Measurements from ENCODE around the gene PLCL2. TPM values are rescaled to one million over a fixed set of nuclear protein-coding genes. Genes with fewer than 3 reads are reported as not detected.

PLCL2 gene
- total and polyA plus RNA-seq, 2 donors (not counting 1 experiment from before 2014, with no cell fraction given): 21.7 to 55.2 TPM

DNA sequence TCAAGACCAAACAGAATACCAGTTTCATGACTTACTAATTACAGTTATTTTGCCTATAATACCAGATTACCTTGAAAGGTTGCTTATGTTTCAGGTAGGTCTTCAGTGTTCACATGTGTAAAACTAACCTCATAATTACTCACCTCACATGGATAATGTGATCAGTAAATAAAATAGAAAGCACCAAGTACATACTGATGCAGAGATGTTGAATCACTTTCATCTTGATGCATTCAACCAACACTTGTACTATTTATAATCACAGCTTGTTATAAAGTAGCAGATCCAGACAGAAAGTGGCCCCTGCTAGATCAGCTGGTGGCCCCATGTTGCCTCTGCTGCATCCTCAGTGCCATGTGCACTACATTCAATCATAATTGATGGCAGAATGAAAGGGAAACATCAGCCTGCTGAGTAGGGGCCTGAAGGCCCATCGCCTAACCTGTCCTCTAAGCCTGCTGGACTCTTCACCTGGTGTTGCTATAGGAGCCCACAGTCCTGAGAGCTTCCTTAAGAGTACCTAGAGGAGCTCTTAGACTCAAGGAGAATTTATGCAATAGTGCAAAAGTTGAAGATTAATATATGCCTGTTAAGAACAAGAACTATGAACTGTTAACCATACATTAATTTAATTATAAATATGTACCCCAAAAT is 154.3 kb downstream of the PLCL2 start:
- H3K4me1 Mint-ChIP-seq: peaks cover 22% of the 10 kb centered on the region
- TF ChIP-seq, protein P1, sequence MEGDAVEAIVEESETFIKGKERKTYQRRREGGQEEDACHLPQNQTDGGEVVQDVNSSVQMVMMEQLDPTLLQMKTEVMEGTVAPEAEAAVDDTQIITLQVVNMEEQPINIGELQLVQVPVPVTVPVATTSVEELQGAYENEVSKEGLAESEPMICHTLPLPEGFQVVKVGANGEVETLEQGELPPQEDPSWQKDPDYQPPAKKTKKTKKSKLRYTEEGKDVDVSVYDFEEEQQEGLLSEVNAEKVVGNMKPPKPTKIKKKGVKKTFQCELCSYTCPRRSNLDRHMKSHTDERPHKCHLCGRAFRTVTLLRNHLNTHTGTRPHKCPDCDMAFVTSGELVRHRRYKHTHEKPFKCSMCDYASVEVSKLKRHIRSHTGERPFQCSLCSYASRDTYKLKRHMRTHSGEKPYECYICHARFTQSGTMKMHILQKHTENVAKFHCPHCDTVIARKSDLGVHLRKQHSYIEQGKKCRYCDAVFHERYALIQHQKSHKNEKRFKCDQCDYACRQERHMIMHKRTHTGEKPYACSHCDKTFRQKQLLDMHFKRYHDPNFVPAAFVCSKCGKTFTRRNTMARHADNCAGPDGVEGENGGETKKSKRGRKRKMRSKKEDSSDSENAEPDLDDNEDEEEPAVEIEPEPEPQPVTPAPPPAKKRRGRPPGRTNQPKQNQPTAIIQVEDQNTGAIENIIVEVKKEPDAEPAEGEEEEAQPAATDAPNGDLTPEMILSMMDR (IDR thresholded peaks at IDR 0.05): no peak
- TF ChIP-seq EZH2 (IDR thresholded peaks at IDR 0.05; ENCODE audit: borderline replicate concordance, insufficient read depth, low read depth, low read length, poor library complexity, severe bottlenecking): no peak
- H3K4me1 ChIP-seq (ENCODE audit: control insufficient read depth in 2 of 2, insufficient read depth in 2 of 2, low read length in 2 of 2): peaks cover 5 to 7% of the 10 kb centered on the region in 2 donors
- H3K79me2 ChIP-seq (ENCODE audit: control insufficient read depth, insufficient read depth, low read length): peaks cover 26% of the 10 kb centered on the region
- H3K27me3 ChIP-seq (replicated peaks in 1 of 4; ENCODE audit: control extremely low read depth in 1 of 4, control insufficient read depth in 3 of 4, insufficient read depth in 4 of 4, low read length in 3 of 4): no peaks in the 10 kb centered on the region
- no peak overlapping the region for H2AFZ ChIP-seq (ENCODE audit: insufficient read depth, low read depth, low read length, poor library complexity, severe bottlenecking)
- H3K9me3 Mint-ChIP-seq (ENCODE audit: insufficient read depth): no peaks in the 10 kb centered on the region
- ChIA-PET CTCF (interaction anchor here (0.9 to 1.5 kb wide), 2 partner anchors 9 to 155 kb away, joined by 3 to 4 read pairs; no protein-coding TSS in a partner anchor), POLR2A (no interaction called here)
- H3K4me2 ChIP-seq (replicated peaks; ENCODE audit: low read depth, low read length, poor library complexity, severe bottlenecking): no peak overlapping the region
- H3K4me3 Mint-ChIP-seq: no peak overlapping the region
- ATAC-seq (ENCODE audit: low read depth) (no peak), DNase-seq (no peak)
- H3K9ac ChIP-seq (ENCODE audit: low read length): no peak overlapping the region
- no peak overlapping the region for H3K27ac ChIP-seq (ENCODE audit: low read length in 2 of 2)
- no peaks in the 10 kb centered on the region for H3K9me3 ChIP-seq (ENCODE audit: control extremely low read depth in 1 of 3, control insufficient read depth in 2 of 3, insufficient read depth in 1 of 3, low read length in 2 of 3)
- no peak overlapping the region for H3K27ac Mint-ChIP-seq
- H4K20me1 ChIP-seq (ENCODE audit: control insufficient read depth, insufficient read depth, low read length, poor library complexity, severe bottlenecking): peaks cover 12% of the 10 kb centered on the region
- no CpG with 5 or more reads among the region's 1 CpG for WGBS (ENCODE audit: insufficient coverage)
- no peaks in the 10 kb centered on the region for H3K27me3 Mint-ChIP-seq
- H3K4me3 ChIP-seq (ENCODE audit: control extremely low read depth in 1 of 5, extremely low read depth in 1 of 5, insufficient read depth in 1 of 5, low read depth in 2 of 5, low read length in 4 of 5): no peak overlapping the region
- H3K36me3 ChIP-seq (replicated peaks in 1 of 2; ENCODE audit: control extremely low read depth in 1 of 2, control insufficient read depth in 1 of 2, extremely low read depth in 1 of 2, insufficient read depth in 2 of 2, low read length in 1 of 2): peaks cover 11 to 16% of the 10 kb centered on the region in 2 experiments
- intact Hi-C loops (cut with micrococcal nuclease): loop anchor here (10.0 kb wide), 1 partner anchor 196 kb away; no protein-coding TSS in a partner anchor

DNA sequence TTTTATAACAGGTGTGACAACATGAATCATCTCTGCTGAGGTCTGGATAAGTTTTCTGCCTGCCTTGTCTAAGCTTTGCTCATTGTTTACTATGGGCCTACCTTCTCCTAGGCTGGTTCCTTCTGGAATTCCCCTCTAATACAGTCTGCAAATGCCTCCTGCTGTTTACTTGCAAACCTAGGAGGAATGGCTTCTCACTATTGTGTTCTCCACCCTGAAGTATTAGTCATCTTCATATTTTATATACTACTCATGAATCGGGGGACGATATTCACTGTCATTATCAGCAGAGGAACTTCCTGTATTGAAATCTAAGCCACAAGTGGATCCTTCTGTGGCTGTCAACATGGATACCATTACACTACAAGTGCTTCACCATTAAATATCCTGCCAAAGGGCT is 154.8 kb downstream of the PLCL2 start:
- H3K27ac ChIP-seq (ENCODE audit: low read length in 2 of 2): no peak overlapping the region
- POLR2A ChIA-PET: no interaction called here
- peak; percentile 36 for ATAC-seq (ENCODE audit: low read depth)

More for the DNA sequence above, 154.8 kb downstream of the PLCL2 start:
- Histone ChIP-seq H2AFZ (ENCODE audit: insufficient read depth, low read depth, low read length, poor library complexity, severe bottlenecking) (no peak overlapping the region), H3K4me3 (ENCODE audit: control extremely low read depth in 1 of 5, extremely low read depth in 1 of 5, insufficient read depth in 1 of 5, low read depth in 2 of 5, low read length in 4 of 5) (no peak overlapping the region), H3K79me2 (ENCODE audit: control insufficient read depth, insufficient read depth, low read length) (peaks cover 26% of the 10 kb centered on the region), H3K27me3 (replicated peaks in 1 of 4; ENCODE audit: control extremely low read depth in 1 of 4, control insufficient read depth in 3 of 4, insufficient read depth in 4 of 4, low read length in 3 of 4) (no peaks in the 10 kb centered on the region), H3K9me3 (ENCODE audit: control extremely low read depth in 1 of 3, control insufficient read depth in 2 of 3, insufficient read depth in 1 of 3, low read length in 2 of 3) (no peaks in the 10 kb centered on the region), H3K4me2 (replicated peaks; ENCODE audit: low read depth, low read length, poor library complexity, severe bottlenecking) (no peak overlapping the region), H3K9ac (ENCODE audit: low read length) (no peak overlapping the region), H4K20me1 (ENCODE audit: control insufficient read depth, insufficient read depth, low read length, poor library complexity, severe bottlenecking) (peaks cover 12% of the 10 kb centered on the region), H3K4me1 (ENCODE audit: control insufficient read depth in 2 of 2, insufficient read depth in 2 of 2, low read length in 2 of 2) (peaks cover 4 to 7% of the 10 kb centered on the region in 2 donors), H3K36me3 (replicated peaks in 1 of 2; ENCODE audit: control extremely low read depth in 1 of 2, control insufficient read depth in 1 of 2, extremely low read depth in 1 of 2, insufficient read depth in 2 of 2, low read length in 1 of 2) (peaks cover 11 to 20% of the 10 kb centered on the region in 2 experiments)
- no peak for DNase-seq
- Mint-ChIP-seq H3K27me3 (no peaks in the 10 kb centered on the region), H3K4me1 (peaks cover 21% of the 10 kb centered on the region), H3K4me3 (no peak overlapping the region), H3K9me3 (ENCODE audit: insufficient read depth) (no peaks in the 10 kb centered on the region), H3K27ac (no peak overlapping the region)
- TF ChIP-seq EZH2 (IDR thresholded peaks at IDR 0.05; ENCODE audit: borderline replicate concordance, insufficient read depth, low read depth, low read length, poor library complexity, severe bottlenecking): no peak
- TF ChIP-seq, protein P1 (IDR thresholded peaks at IDR 0.05): no peak
- WGBS (ENCODE audit: insufficient coverage): 88% methylated on average over 2 of the region's 2 CpGs
- intact Hi-C loops (cut with micrococcal nuclease): loop anchor here (10.0 kb wide), 1 partner anchor 195 kb away; no protein-coding TSS in a partner anchor
- CTCF ChIA-PET: interaction anchor here (0.9 to 1.5 kb wide), 2 partner anchors 9 to 155 kb away, joined by 3 to 4 read pairs; no protein-coding TSS in a partner anchor

Data from B cell (primary cell).